Measurements from ENCODE around the gene PDE4D. TPM values are rescaled to one million over a fixed set of nuclear protein-coding genes. Genes with fewer than 3 reads are reported as not detected.

Gene PDE4D
- total RNA-seq, 1 donor from 2014 or later, result 34.5 TPM

DNA sequence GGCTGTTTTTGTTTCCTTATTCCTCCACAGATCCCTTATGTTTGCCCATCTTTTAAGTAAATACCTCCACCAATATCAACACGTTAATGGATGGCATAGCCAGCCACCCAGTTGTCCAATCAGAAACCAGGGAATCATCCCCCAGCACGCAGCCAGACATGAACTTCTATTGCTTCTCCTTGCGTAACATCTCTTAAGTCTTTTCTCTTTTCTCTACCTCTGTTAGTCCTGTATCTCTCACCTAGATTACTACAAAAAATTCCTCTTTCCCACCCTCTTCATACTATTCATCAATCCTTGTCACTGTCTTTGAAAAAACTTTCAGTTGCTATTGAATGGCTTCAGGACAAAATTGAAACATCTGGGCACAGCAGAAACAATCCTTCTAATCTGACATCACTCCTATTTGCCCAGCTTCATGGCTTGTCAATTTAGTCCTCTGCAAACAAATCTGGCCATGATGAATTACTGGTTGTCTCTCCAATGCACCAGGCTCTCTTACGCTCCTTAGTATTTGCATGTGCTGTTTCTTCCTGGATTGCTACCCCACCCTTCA is 961.4 kb downstream of the PDE4D start:
- H3K36me3 ChIP-seq, result no peaks in the 10 kb centered on the region
- no peaks in the 10 kb centered on the region for H3K4me1 ChIP-seq
- DNase-seq, result no peak
- H3K9me3 ChIP-seq (replicated peaks), result no peaks in the 10 kb centered on the region
- intact Hi-C loops (cut with micrococcal nuclease), result no loop called here
- H3K27me3 ChIP-seq (ENCODE audit: low read depth), result no peaks in the 10 kb centered on the region
- no peak overlapping the region for H3K27ac ChIP-seq (replicated peaks)
- TF ChIP-seq, protein P1, sequence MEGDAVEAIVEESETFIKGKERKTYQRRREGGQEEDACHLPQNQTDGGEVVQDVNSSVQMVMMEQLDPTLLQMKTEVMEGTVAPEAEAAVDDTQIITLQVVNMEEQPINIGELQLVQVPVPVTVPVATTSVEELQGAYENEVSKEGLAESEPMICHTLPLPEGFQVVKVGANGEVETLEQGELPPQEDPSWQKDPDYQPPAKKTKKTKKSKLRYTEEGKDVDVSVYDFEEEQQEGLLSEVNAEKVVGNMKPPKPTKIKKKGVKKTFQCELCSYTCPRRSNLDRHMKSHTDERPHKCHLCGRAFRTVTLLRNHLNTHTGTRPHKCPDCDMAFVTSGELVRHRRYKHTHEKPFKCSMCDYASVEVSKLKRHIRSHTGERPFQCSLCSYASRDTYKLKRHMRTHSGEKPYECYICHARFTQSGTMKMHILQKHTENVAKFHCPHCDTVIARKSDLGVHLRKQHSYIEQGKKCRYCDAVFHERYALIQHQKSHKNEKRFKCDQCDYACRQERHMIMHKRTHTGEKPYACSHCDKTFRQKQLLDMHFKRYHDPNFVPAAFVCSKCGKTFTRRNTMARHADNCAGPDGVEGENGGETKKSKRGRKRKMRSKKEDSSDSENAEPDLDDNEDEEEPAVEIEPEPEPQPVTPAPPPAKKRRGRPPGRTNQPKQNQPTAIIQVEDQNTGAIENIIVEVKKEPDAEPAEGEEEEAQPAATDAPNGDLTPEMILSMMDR (IDR thresholded peaks at IDR 0.05; ENCODE audit: borderline replicate concordance), result no peak
- no peak overlapping the region for H3K4me3 ChIP-seq

GRCh38 chr5:58930520-58930919 is 963.0 kb downstream of the PDE4D start:
- Histone ChIP-seq H3K9me3 (replicated peaks) (no peaks in the 10 kb centered on the region), H3K4me3 (no peak overlapping the region), H3K36me3 (no peaks in the 10 kb centered on the region), H3K27ac (replicated peaks) (no peak overlapping the region), H3K27me3 (ENCODE audit: low read depth) (no peaks in the 10 kb centered on the region), H3K4me1 (peaks cover 16% of the 10 kb centered on the region)
- intact Hi-C loops (cut with micrococcal nuclease), result no loop called here
- no peak for DNase-seq
- TF ChIP-seq, protein P1 (IDR thresholded peaks at IDR 0.05; ENCODE audit: borderline replicate concordance), result no peak

GRCh38 chr5:58929726-58930125 is 963.8 kb downstream of the PDE4D start:
- no peak for DNase-seq
- intact Hi-C loops (cut with micrococcal nuclease), result no loop called here
- no peaks in the 10 kb centered on the region for H3K27me3 ChIP-seq (ENCODE audit: low read depth)
- TF ChIP-seq, protein P1 (IDR thresholded peaks at IDR 0.05; ENCODE audit: borderline replicate concordance), result no peak
- peaks cover 17% of the 10 kb centered on the region for H3K4me1 ChIP-seq
- no peak overlapping the region for H3K4me3 ChIP-seq
- no peak overlapping the region for H3K27ac ChIP-seq (replicated peaks)
- no peaks in the 10 kb centered on the region for H3K9me3 ChIP-seq (replicated peaks)
- no peaks in the 10 kb centered on the region for H3K36me3 ChIP-seq

GRCh38 chr5:58927938-58928337 is 965.6 kb downstream of the PDE4D start:
- H3K27ac ChIP-seq (replicated peaks), result no peak overlapping the region
- intact Hi-C loops (cut with micrococcal nuclease), result no loop called here
- H3K36me3 ChIP-seq, result no peaks in the 10 kb centered on the region
- peaks cover 26% of the 10 kb centered on the region for H3K4me1 ChIP-seq
- no peaks in the 10 kb centered on the region for H3K27me3 ChIP-seq (ENCODE audit: low read depth)
- H3K9me3 ChIP-seq (replicated peaks), result no peaks in the 10 kb centered on the region
- DNase-seq, result no peak
- no peak overlapping the region for H3K4me3 ChIP-seq
- TF ChIP-seq, protein P1 (IDR thresholded peaks at IDR 0.05; ENCODE audit: borderline replicate concordance), result no peak

- Histone ChIP-seq H3K9me3 (replicated peaks) (no peaks in the 10 kb centered on the region), H3K36me3 (no peaks in the 10 kb centered on the region), H3K27ac (replicated peaks) (no peak overlapping the region), H3K4me1 (peaks cover 31% of the 10 kb centered on the region), H3K27me3 (ENCODE audit: low read depth) (no peaks in the 10 kb centered on the region), H3K4me3 (no peak overlapping the region)
- TF ChIP-seq, protein P1 (IDR thresholded peaks at IDR 0.05; ENCODE audit: borderline replicate concordance), result no peak
- intact Hi-C loops (cut with micrococcal nuclease), result no loop called here
- no peak for DNase-seq
Measured at GRCh38 chr5:58927181-58927580, 966.3 kb downstream of the PDE4D start.

All from left ventricle myocardium inferior (tissue), 1 donor.